ENCODE data around the gene ZNF12. TPM values are rescaled to one million over a fixed set of nuclear protein-coding genes. Genes with fewer than 3 reads are reported as not detected.
A peak's percentile ranks its signal among the peaks of the same experiment; 100 is the strongest.

ZNF12 gene
- total and polyA plus RNA-seq, 10 of the 15 experiments (the other 5 are each of a cell fraction or from before 2014, with no cell fraction given), result 6.7 to 38.1 (median 14.4) TPM

- no peak for TF ChIP-seq JUNB (IDR thresholded peaks at IDR 0.05)
- no peak for TF ChIP-seq EP300 (IDR thresholded peaks at IDR 0.05; ENCODE audit: borderline replicate concordance in 1 of 2, control insufficient read depth in 1 of 2, low read depth in 2 of 2, low read length in 2 of 2)
- no peak for TF ChIP-seq POLR2AphosphoS2 (IDR thresholded peaks at IDR 0.05; ENCODE audit: low read depth, low read length)
Measured at GRCh38 chr7:6653071-6654003, 53.4 kb downstream of the ZNF12 start (continued).

GRCh38 chr7:6652446-6653011 is 54.2 kb downstream of the ZNF12 start:
- H3K9me3 ChIP-seq (replicated peaks; ENCODE audit: control insufficient read depth, insufficient read depth, low read length), result peaks cover 13% of the 10 kb centered on the region; the same call in 2 of the 3 replicates
- intact Hi-C loops (cut with micrococcal nuclease; ENCODE audit: unreplicated experiment) (no loop called here), in situ Hi-C loops (cut with MboI) (no loop called here)
- ChIA-PET RAD21 (ENCODE audit: unreplicated experiment) (no interaction called here), SMC1A (ENCODE audit: uncharacterized antibody, unreplicated experiment) (no interaction called here), POLR2A (no interaction called here), CTCF (no interaction called here)
- peak; percentile 79; the same call in 1 of the 2 replicates for TF ChIP-seq PAX5 (IDR thresholded peaks at IDR 0.05; ENCODE audit: borderline replicate concordance, low read depth, low read length)
- no peak for TF ChIP-seq NKRF (conservative IDR thresholded peaks at IDR 0.05)
- TF ChIP-seq RB1 (IDR thresholded peaks at IDR 0.05; ENCODE audit: borderline replicate concordance), result no peak
- TF ChIP-seq POLR2A (IDR thresholded peaks at IDR 0.05; ENCODE audit: low read depth, low read length), result 0 out of 2 replicates have a peak, but pooled peaks have one; percentile 31
- WGBS (ENCODE audit: insufficient coverage, insufficient replicate concordance, low lambda C conversion rate, missing lambda C conversion rate), result 98% methylated on average over 55 of the region's 75 CpGs
- no peak overlapping the region for H3K27ac ChIP-seq (ENCODE audit: control insufficient read depth, insufficient read depth)
- DNase-seq (ENCODE audit: low read depth, low spot score) (no peak), FAIRE-seq (no peak), ATAC-seq (no peak)
- H2AFZ ChIP-seq (ENCODE audit: control insufficient read depth, low read depth, low read length), result no peak overlapping the region
- no peaks in the 10 kb centered on the region for H4K20me1 ChIP-seq (ENCODE audit: control insufficient read depth, insufficient read depth)
- H3K4me1 ChIP-seq (ENCODE audit: control insufficient read depth, insufficient read depth, low read length), result no peaks in the 10 kb centered on the region
- H3K9ac ChIP-seq (ENCODE audit: control insufficient read depth, insufficient read depth, low read length), result no peak overlapping the region
- no TSS peak for BruUV-seq (replicated peaks)
- H3K27me3 ChIP-seq (replicated peaks in 1 of 2; ENCODE audit: control insufficient read depth in 2 of 2, insufficient read depth in 2 of 2, low read length in 1 of 2), result no peaks in the 10 kb centered on the region
- H3K4me2 ChIP-seq (ENCODE audit: control insufficient read depth, insufficient read depth), result no peak overlapping the region
- H3K4me3 ChIP-seq, result no peak overlapping the region
- peaks cover 13 to 37% of the 10 kb centered on the region in 2 experiments for H3K36me3 ChIP-seq (ENCODE audit: control insufficient read depth in 2 of 2, insufficient read depth in 2 of 2, low read length in 1 of 2)
- no peaks in the 10 kb centered on the region for H3K79me2 ChIP-seq (ENCODE audit: control insufficient read depth, insufficient read depth, low read length)

Measured in GM12878 (cell line).